GM19372 (cell line): ENCODE results near the gene ADAM11.

Source experiments
- ATAC-seq: cut with Tn5 transposase; IDR thresholded peaks from one replicate; pipeline ENCODE4 v1.9.1; 2021; ENCODE audit warnings: mild to moderate bottlenecking, low read depth, moderate library complexity; ENCODE audit not compliant: unreplicated experiment

Gene ADAM11

DNA sequence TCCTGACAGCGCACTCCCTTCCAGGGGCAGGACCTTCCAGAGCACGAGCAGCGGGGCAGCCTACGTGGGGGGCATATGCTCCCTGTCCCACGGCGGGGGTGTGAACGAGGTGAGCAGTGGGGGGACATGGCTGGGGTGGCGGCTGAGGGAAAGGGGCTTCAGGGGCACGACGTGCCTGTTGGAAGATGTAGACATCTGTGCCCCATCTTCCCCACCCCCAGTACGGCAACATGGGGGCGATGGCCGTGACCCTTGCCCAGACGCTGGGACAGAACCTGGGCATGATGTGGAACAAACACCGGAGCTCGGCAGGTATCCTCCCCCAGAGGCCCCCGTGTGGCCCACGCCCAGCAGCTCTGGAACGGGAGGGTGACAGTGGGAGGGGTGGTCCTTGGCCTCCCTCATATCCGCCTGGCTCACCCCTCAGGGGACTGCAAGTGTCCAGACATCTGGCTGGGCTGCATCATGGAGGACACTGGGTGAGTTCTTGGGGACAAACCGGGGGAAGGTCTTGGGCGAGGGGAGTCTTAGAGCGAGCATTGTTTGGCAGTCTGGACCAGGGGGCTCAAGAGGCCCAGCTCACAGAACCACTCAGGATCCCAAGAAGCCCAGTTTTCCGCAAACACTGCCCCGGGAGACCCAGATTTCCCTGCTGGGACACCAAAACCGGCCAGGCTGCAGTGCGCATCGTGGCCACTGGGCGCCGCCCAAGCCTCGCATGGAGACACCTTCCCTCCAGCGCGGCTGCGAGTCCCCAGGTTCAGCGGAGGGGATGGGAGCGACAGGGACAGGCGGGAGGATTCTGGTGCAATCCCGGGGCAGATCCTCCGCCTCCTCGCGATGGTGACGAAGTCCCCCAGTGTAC, 15.7 kb downstream of the ADAM11 start:
- ATAC-seq, result no peak

DNA sequence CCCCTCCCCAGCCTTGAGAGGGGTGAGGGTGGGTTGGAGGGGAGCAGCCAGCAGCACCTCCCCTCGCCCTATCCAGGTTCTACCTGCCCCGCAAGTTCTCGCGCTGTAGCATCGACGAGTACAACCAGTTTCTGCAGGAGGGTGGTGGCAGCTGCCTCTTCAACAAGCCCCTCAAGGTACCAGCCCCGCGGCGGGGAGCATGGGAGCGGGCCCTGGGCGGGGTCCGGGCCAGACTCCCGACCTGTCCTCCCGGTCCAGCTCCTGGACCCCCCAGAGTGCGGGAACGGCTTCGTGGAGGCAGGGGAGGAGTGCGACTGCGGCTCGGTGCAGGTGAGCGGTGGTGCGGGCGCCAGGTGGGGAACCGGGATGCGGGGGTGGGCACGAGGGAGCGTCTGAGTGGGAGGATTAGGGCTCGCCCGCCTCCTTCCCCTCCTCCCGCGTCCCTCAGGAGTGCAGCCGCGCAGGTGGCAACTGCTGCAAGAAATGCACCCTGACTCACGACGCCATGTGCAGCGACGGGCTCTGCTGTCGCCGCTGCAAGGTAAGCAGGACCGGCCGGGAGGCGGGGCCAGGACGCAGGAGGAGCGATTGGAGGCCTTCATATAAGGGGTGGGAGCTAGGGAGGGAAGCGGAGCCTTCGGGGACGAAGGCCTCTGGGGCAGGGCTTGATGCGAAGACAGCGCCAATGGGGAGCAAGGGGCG, 16.5 kb downstream of the ADAM11 start:
- ATAC-seq, result peak; percentile 82

DNA sequence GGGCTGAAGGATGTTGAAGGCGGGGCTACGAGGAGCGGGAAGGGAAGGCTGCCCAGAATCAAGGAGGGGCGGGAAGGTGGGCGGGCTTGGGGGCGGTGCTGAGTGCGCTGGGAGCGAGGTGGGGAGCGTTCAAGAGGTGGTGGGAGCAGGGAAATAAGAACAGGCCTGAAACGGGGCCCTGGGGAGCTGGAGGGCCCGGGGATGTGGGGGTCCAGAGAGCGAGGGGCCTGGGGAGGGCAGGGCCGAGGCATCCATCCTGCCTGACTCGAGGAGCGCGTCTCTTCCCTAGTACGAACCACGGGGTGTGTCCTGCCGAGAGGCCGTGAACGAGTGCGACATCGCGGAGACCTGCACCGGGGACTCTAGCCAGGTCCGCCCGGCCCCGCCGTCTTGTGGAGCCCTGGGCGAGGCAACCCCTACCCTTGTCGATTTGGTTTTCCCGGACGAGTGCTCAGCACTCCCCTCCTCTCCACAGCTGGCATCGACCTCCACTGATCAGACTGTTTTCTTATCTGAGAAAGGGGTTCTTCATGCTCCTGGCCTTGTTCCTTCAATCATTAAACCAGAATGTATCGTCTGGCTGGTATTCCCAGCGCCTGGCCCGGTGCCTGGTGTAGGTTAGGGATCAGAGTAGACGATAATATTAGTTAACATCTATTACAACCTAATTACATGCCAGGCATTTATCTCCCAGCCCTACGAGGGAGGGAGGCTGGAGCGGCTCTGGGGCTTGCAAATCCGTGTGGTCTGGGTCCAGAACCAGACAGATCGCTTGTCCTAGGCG, 17.2 kb downstream of the ADAM11 start:
- ATAC-seq, result no peak

DNA sequence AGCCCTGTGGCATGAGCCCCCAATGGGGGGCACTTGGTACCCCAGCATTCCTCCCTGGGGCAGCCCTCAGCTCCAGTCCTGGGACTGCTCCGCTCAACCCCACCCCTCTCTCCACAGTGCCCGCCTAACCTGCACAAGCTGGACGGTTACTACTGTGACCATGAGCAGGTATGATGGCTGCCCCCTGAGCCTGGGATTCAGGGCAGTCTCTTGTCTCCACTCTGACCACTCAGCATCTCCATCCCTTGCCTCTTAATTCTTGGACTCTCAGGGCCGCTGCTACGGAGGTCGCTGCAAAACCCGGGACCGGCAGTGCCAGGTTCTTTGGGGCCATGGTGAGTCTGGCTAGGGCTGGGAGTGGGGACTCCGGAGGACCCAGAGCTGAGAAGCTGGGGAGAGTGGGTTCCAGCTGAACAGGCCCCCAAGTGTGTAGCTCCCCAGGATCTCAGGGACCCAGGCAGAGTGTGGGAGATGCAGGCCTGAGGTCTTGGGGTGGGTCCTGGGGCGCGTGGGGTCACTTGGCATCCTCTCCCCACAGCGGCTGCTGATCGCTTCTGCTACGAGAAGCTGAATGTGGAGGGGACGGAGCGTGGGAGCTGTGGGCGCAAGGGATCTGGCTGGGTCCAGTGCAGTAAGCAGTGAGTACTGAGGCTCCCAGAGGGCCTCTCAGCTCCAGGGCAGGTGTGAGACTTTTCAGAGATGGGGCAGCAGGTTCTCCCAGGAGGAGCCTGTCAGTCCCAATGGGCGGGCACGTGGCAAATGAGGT, 18.0 kb downstream of the ADAM11 start:
- no peak for ATAC-seq

DNA sequence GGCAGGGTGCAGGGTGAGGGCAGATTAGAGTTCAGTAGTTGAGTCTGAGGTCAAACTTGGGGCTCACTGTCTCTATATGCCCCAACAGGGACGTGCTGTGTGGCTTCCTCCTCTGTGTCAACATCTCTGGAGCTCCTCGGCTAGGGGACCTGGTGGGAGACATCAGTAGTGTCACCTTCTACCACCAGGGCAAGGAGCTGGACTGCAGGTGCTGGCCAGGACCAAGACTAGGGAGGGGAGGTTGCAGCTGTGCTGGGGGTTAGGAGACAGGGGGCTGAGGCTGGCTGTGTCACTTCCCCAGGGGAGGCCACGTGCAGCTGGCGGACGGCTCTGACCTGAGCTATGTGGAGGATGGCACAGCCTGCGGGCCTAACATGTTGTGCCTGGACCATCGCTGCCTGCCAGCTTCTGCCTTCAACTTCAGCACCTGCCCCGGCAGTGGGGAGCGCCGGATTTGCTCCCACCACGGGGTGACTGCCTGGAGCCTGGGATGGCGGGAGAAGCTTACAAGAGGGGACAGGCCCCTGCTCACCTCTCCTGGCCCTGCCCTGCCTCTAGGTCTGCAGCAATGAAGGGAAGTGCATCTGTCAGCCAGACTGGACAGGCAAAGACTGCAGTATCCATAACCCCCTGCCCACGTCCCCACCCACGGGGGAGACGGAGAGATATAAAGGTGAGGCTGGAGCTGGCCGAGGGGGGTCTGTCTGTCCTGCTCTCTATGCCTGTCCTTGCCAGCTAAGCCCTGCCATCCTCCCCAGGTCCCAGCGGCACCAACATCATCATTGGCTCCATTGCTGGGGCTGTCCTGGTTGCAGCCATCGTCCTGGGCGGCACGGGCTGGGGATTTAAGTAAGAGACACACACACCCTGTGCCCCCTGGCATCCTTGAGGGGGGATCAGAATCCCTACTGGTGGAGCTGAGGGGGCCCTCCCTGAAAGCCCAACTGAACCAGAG, 18.9 kb downstream of the ADAM11 start:
- no peak for ATAC-seq

DNA sequence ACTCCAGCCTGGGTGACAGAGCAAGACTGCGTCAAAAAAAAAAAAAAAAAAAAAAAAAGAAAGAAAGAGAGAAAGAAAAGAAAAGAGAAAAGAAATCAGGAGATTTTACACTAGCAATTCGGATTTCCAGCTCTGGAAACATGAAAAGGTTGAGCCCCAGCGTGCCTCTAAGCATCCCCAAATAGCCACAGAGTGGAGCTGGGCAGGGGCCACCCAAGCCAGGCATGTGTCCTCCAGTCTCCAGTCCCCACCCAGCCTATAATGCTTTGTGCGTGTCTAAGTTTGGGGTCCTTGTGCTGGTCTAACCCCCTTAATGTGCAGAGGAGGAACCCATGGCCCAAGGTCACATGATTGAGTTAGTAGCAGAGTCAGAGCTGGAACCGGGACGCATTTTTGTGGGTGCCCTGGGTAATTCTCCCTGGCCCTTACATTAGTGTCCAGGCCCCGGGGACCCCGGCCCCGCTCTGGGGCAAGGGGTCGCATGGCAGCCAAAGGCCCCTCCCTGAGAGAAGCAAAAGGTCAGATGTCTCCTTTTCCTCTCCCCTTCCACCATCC, 19.9 kb downstream of the ADAM11 start:
- no peak for ATAC-seq

DNA sequence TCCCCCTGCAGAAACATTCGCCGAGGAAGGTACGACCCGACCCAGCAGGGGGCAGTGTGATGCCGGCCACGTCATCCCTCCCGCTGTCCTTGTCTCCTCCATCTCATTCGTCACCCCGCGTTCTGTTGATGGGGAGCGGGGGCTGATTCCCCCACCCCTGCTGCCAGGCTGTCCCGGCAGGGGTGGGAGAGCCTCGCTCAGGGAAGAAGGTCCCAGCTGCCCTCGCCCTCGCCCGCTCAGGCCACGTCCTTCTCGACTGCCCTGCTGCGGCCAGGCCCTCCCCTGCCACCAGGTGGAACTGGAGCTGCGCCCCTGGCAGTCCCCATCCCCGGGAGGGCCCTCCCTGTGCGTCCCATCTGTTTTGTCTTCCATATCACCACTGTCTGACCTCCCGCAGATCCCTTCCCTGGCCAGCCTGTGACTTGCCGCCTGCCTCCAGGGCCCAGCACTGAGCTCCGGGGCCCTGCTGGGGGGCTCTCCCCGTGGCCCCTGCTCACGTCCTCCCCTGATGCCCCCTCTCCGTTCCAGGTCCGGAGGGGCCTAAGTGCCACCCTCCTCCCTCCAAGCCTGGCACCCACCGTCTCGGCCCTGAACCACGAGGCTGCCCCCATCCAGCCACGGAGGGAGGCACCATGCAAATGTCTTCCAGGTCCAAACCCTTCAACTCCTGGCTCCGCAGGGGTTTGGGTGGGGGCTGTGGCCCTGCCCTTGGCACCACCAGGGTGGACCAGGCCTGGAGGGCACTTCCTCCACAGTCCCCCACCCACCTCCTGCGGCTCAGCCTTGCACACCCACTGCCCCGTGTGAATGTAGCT, 20.6 kb downstream of the ADAM11 start:
- ATAC-seq, result no peak

DNA sequence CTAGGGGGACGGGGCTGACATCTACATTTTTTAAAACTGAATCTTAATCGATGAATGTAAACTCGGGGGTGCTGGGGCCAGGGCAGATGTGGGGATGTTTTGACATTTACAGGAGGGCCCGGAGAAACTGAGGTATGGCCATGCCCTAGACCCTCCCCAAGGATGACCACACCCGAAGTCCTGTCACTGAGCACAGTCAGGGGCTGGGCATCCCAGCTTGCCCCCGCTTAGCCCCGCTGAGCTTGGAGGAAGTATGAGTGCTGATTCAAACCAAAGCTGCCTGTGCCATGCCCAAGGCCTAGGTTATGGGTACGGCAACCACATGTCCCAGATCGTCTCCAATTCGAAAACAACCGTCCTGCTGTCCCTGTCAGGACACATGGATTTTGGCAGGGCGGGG, 21.4 kb downstream of the ADAM11 start:
- no peak for ATAC-seq

DNA sequence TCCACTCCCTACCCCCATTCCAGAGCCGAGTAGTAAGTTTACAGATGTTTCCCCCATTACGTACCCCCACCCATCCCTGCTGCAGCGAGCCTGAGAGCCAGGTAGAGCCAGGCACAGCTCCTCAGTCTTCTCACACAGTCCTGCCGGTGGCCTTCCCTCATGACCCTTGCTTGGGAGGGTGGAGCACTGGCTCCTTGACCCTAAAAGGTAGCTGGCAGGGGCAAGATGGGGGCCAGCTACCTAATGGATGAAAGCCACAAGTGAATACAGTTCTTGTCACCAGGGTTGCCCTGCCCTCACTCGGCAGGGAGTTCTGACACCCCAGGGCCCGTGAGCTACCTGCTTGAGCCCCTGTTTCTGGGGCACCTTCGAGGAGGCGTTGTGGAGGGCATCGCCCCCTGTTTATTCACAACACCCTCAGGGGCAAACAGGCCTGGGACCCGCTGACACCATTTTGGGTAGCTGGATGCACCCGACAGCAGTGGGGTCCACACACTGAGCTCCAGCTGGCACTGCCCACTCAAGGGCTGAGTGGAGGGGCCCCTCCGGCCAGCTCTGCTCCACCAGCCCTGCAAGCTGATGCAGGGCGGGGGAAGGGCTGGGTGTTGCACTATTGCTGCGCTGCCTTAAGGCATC, 22.2 kb downstream of the ADAM11 start:
- no peak for ATAC-seq

DNA sequence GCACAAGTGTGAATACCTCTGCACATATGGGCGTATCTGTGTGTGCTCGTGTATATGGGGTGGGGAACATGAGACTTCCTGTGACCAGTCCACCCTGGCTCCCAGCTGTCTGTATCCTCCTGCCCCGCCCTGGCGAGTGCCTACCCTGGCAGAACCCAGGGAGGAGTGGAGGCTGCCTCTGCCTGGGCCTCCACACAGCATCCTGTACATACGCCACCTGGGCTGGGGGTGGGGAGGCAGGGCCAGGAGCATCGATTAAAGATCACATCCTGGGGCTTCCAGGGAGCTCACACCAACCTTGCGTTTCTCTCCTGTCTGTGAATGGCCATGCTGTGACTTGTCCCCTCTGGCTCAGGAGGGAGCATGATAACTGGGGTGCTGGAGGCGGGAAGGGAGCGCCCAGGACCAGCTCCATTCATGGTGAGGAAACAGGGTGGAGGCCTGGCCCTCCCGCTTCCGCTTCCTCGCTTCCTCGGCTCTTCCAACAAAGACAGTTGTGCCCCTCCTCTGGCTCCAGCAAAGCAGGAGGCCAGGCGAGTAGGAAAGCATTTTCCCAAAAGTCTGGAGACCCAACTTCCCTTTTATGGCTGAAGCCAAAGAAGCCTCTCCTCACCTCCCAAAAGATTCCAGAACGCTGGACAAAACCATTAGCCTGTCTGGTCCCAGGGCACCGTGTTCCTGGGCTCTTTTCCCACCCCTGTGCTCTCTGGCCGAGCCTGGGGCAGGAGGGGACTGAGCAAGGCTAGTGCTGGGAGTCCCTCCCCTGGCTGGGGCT, 22.9 kb downstream of the ADAM11 start:
- ATAC-seq, result no peak

DNA sequence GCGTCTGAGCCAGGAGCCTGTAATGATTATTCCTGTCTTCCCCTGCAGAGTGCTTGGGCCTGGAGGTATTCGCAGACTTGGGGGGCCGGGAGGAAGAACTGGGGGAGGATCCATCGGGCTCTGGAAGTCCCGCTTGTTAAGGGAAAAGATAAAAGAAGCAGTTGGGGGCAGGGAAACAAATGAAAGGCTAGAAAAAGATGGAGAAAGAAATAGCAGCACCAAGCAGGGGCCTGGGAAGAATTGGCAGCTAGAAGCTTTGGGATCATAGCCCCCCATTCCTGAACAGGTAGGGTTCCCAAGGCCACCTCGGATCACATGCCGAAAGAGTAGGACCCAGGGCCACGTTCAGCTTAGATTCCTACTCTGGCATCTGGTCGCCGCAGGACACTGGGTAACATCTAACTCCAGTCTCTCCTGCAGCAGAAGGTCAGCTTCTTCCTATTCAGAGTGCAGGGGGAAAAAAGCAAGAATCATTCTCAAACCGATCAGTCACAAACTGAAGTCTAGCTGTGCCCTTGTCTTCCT, 23.6 kb downstream of the ADAM11 start:
- no peak for ATAC-seq

DNA sequence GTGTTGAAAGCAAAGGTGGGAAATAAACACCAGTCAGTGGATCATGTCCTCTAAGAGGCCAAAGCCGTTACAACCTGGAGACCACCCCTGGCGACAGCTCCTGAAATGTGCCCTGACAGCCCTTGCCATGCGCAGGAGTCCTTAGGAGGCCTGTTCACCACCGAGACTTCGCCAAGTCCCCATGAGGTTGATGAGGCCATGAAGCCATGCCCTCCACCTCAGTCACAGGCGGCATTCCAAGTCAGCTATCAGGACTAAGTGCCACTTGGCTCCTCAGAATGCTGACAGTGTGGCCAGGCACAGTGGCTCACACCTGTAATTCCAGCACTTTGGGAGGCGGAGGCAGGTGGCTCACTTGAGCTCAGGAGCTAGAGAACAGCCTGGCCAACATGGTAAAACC, 27.1 kb downstream of the ADAM11 start:
- no peak for ATAC-seq

DNA sequence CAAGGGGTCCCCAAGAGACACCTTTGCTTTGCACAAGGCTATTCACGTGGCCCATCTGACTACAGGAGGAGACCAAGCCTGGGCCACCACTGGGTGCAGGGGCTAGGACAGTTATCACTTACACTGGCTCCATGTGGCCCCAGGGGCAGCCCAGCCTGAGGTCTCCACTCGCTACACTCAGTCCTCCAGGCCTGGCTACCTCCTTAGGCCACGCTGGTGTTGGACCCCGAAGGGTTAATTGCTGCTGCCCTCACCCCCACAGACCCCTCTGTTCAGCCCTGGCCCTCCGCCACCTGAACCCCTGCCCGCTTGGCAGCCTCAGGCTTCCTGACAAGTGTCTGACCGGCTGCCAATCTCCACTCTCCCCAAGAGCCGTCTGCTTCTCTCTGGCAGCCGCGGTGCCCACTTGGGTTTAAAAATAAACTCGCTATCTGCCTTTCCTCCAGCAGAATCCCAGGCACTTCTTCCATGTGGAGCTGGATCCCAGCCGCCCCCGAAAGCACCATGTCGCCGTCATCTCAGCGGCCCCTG, 27.8 kb downstream of the ADAM11 start:
- ATAC-seq, result no peak

DNA sequence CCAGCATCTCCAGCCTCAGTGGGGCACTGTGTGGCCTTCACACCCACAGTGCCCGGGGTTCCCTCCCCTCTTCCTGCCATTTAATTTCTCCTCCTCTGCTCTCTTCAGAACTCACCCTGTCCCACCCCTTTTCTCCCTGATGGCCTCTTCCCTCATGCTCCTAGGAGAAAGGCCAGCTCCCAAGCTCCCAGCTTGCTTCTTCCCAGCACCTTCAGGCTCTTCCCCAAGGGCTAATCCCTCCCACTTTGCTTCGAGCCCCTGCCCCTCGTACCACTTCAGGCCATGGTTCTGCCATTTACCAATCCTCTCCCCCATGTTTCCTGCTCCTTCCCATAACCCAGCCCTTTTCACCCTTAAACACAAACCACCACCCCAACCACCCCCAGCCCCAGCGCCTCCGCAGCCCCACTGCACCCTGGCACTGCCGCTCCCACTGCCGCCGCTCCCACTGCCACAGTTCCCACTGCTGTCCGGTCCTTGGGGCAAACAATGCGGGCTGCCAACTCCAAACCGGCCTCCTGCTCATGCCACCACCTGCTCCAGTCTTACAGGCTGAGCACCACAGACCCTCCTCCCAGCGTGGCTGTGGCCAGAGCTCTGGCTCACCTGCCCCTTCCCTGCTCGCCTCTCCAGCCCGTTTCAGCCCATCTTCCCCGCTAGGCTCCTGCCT, 28.6 kb downstream of the ADAM11 start:
- ATAC-seq, result no peak

DNA sequence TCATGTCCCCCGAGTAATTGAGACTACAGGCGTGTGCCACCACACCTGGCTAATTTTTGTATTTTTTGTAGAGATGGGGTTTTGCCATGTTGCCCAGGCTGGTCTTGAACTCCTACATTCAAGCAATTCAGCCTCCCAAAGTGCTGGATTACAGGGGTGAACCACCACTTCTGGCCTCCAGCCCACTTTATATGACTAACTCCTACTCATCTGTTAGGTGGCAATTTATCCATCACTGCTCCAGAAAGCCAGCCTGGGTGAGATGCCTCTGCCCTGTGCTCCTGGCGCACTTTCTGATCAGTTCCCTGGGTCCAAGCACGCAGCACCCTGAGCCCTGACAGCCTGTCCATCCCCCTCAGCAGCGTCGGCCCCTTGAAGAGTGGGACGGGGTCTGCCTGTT, 29.4 kb downstream of the ADAM11 start:
- no peak for ATAC-seq

DNA sequence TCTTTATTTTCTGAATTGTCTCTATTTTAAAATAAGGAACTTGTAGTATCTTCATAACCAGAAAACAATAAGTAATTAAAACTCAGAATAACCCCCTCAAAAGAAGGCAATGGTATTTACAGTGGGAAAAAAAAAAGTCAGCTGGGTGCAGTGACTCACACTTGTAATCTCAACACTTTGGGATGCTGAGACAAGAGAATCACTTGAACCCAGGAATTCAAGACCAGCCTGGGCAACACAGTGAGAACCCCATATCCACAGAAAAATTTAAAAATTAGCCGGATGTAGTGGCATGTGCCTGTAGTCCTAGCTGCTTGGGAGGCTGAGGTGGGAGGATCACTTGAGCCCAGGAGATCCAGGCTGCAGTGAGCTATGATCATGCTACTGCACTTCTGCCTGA, 33.5 kb downstream of the ADAM11 start:
- ATAC-seq, result no peak
